Hippocampal formation (tissue), 2 donors: ENCODE results near the gene ABCA1.
"Not testable (repeated sequence)": the region's sequence is repeated elsewhere in the genome, so short reads cannot be mapped to it uniquely, and the experiment has no call there.

Experiments used
- DNase-seq, 2 donors: peaks; one replicate each; lab custom pipeline; 2025; lab: John Stamatoyannopoulos, UW

The ABCA1 gene

GRCh38 chr9:104906441-104907277 is 21.3 kb downstream of the ABCA1 start:
- no peak for DNase-seq

GRCh38 chr9:104905931-104906330 is 22.0 kb downstream of the ABCA1 start:
- no peak for DNase-seq

GRCh38 chr9:104905153-104905901 is 22.6 kb downstream of the ABCA1 start:
- no peak for DNase-seq

- no peak for DNase-seq
These were observed 24.3 kb downstream of the ABCA1 start for GRCh38 chr9:104903609-104904008.

- DNase-seq: no peak
These were observed 27.1 kb downstream of the ABCA1 start for GRCh38 chr9:104900871-104901270.

GRCh38 chr9:104900324-104900723 is 27.6 kb downstream of the ABCA1 start:
- no peak for DNase-seq

- no peak for DNase-seq
These were observed 28.2 kb downstream of the ABCA1 start for GRCh38 chr9:104899759-104900247.

GRCh38 chr9:104898376-104898775 is 29.6 kb downstream of the ABCA1 start:
- DNase-seq: not testable (repeated sequence)

- DNase-seq: no peak
These were observed 31.8 kb downstream of the ABCA1 start for GRCh38 chr9:104896131-104896530.

- DNase-seq: no peak
These were observed 32.4 kb downstream of the ABCA1 start for GRCh38 chr9:104895572-104895971.

- DNase-seq: no peak
These were observed 35.3 kb downstream of the ABCA1 start for GRCh38 chr9:104892701-104893100.

- no peak for DNase-seq
These were observed 37.6 kb downstream of the ABCA1 start for GRCh38 chr9:104890433-104890770.

GRCh38 chr9:104885818-104886709 is 41.9 kb downstream of the ABCA1 start:
- no peak for DNase-seq

GRCh38 chr9:104883169-104883568 is 44.8 kb downstream of the ABCA1 start:
- no peak for DNase-seq

GRCh38 chr9:104882566-104882965 is 45.4 kb downstream of the ABCA1 start:
- DNase-seq: no peak

- DNase-seq: no peak
These were observed 45.9 kb downstream of the ABCA1 start for GRCh38 chr9:104882086-104882485.

- no peak for DNase-seq
These were observed 48.2 kb downstream of the ABCA1 start for GRCh38 chr9:104879555-104880309.

GRCh38 chr9:104876587-104876986 is 51.4 kb downstream of the ABCA1 start:
- DNase-seq: no peak

GRCh38 chr9:104875897-104876296 is 52.1 kb downstream of the ABCA1 start:
- no peak for DNase-seq

- DNase-seq: no peak
These were observed 52.6 kb downstream of the ABCA1 start for GRCh38 chr9:104875320-104875719.

- DNase-seq: no peak
These were observed 54.5 kb downstream of the ABCA1 start for GRCh38 chr9:104873489-104873850.
